ENCODE measurements around the gene IGFL2. TPM values are rescaled to one million over a fixed set of nuclear protein-coding genes. Genes with fewer than 3 reads are reported as not detected.

The IGFL2 gene
- polyA plus RNA-seq, 1 of the 3 experiments (the other 2 are of a cell fraction), result 0.23 TPM

DNA sequence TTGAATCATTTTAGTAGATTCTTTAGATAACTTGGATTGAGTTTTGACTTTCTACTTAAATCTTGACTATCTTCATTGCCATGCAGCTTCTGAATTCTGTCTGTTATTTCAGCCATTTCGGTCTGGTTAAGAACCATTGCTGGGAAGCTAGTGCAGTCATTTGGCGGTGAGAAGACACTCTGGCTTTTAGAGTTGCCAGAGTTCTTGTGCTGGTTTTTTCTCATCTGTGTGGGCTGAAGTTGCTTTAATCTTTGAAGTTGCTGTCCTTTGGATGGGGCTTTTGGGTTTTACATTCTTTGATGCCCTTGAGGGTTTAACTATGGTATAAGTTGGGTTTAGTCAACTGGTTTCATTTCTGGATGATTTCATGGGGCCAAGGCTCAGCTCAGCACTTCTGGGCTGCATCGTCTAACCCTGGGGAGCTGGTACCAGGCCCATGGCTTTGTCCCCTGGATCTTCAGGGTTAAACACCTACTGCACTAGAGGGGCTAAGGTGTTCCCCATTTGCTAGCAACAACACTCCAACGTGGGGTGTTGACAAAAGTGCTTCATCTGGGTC, 10.0 kb upstream of the IGFL2 start:
- 40% methylated on average over 4 of the region's 4 CpGs for WGBS (ENCODE audit: low lambda C conversion rate)
- Histone ChIP-seq H3K9me3 (no peaks in the 10 kb centered on the region), H3K4me1 (ENCODE audit: control insufficient read depth in 1 of 2, insufficient read depth in 2 of 2, low read depth in 1 of 2, low read length in 1 of 2) (peaks cover 0 to 11% of the 10 kb centered on the region in 2 experiments; a peak in 2 of 4 replicates), H3K36me3 (replicated peaks in 1 of 2; ENCODE audit: control insufficient read depth in 1 of 2, insufficient read depth in 2 of 2, low read length in 1 of 2) (no peaks in the 10 kb centered on the region), H3K27ac (ENCODE audit: low read depth in 2 of 2, low read length in 1 of 2) (no peak overlapping the region), H3K9ac (no peak overlapping the region), H3K79me2 (ENCODE audit: insufficient read depth) (no peaks in the 10 kb centered on the region), H3K4me2 (no peak overlapping the region), H3K4me3 (ENCODE audit: low read depth in 2 of 2, low read length in 1 of 2) (no peak overlapping the region), H3F3A (replicated peaks; ENCODE audit: insufficient read depth) (peaks cover 7% of the 10 kb centered on the region), H3K9me2 (no peaks in the 10 kb centered on the region), H3K27me3 (ENCODE audit: insufficient read depth) (no peaks in the 10 kb centered on the region), H4K20me1 (ENCODE audit: insufficient read depth) (no peaks in the 10 kb centered on the region), H2AFZ (ENCODE audit: low read depth) (no peak overlapping the region)
- TF ChIP-seq, protein P1, sequence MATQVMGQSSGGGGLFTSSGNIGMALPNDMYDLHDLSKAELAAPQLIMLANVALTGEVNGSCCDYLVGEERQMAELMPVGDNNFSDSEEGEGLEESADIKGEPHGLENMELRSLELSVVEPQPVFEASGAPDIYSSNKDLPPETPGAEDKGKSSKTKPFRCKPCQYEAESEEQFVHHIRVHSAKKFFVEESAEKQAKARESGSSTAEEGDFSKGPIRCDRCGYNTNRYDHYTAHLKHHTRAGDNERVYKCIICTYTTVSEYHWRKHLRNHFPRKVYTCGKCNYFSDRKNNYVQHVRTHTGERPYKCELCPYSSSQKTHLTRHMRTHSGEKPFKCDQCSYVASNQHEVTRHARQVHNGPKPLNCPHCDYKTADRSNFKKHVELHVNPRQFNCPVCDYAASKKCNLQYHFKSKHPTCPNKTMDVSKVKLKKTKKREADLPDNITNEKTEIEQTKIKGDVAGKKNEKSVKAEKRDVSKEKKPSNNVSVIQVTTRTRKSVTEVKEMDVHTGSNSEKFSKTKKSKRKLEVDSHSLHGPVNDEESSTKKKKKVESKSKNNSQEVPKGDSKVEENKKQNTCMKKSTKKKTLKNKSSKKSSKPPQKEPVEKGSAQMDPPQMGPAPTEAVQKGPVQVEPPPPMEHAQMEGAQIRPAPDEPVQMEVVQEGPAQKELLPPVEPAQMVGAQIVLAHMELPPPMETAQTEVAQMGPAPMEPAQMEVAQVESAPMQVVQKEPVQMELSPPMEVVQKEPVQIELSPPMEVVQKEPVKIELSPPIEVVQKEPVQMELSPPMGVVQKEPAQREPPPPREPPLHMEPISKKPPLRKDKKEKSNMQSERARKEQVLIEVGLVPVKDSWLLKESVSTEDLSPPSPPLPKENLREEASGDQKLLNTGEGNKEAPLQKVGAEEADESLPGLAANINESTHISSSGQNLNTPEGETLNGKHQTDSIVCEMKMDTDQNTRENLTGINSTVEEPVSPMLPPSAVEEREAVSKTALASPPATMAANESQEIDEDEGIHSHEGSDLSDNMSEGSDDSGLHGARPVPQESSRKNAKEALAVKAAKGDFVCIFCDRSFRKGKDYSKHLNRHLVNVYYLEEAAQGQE (IDR thresholded peaks at IDR 0.05; ENCODE audit: low read depth, low read length), result no peak
- TF ChIP-seq USF1 (IDR thresholded peaks at IDR 0.05; ENCODE audit: borderline replicate concordance, low read depth), result no peak
- no peak for TF ChIP-seq SIN3A (IDR thresholded peaks at IDR 0.05; ENCODE audit: borderline replicate concordance, low read depth, low read length)
- no peak for TF ChIP-seq FOSL2 (IDR thresholded peaks at IDR 0.05; ENCODE audit: borderline replicate concordance, low read depth)
- no peak for TF ChIP-seq POLR2AphosphoS5 (IDR thresholded peaks at IDR 0.05; ENCODE audit: low read depth, low read length)
- no peak for TF ChIP-seq GABPA (IDR thresholded peaks at IDR 0.05; ENCODE audit: low read depth)
- TF ChIP-seq RXRA (IDR thresholded peaks at IDR 0.05; ENCODE audit: borderline replicate concordance, low read depth), result no peak
- TF ChIP-seq NRF1 (IDR thresholded peaks at IDR 0.05; ENCODE audit: low read depth, low read length), result no peak
- TF ChIP-seq, protein P2, sequence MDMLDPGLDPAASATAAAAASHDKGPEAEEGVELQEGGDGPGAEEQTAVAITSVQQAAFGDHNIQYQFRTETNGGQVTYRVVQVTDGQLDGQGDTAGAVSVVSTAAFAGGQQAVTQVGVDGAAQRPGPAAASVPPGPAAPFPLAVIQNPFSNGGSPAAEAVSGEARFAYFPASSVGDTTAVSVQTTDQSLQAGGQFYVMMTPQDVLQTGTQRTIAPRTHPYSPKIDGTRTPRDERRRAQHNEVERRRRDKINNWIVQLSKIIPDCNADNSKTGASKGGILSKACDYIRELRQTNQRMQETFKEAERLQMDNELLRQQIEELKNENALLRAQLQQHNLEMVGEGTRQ (IDR thresholded peaks at IDR 0.05; ENCODE audit: borderline replicate concordance, low read depth, low read length), result no peak
- no peak for TF ChIP-seq RAD21 (IDR thresholded peaks at IDR 0.05; ENCODE audit: low read length)
- TF ChIP-seq CHD2 (IDR thresholded peaks at IDR 0.05; ENCODE audit: low read length, partially characterized antibody), result no peak
- TF ChIP-seq, protein P3, sequence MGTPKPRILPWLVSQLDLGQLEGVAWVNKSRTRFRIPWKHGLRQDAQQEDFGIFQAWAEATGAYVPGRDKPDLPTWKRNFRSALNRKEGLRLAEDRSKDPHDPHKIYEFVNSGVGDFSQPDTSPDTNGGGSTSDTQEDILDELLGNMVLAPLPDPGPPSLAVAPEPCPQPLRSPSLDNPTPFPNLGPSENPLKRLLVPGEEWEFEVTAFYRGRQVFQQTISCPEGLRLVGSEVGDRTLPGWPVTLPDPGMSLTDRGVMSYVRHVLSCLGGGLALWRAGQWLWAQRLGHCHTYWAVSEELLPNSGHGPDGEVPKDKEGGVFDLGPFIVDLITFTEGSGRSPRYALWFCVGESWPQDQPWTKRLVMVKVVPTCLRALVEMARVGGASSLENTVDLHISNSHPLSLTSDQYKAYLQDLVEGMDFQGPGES (IDR thresholded peaks at IDR 0.05; ENCODE audit: low read depth, low read length), result no peak
- no peak for TF ChIP-seq EP300 (IDR thresholded peaks at IDR 0.05; ENCODE audit: borderline replicate concordance in 1 of 2, low read depth in 1 of 2, low read length in 1 of 2)
- TF ChIP-seq MAX (IDR thresholded peaks at IDR 0.05; ENCODE audit: low read depth), result no peak
- ChIA-PET CTCF (interaction anchor here (0.6 to 1.1 kb wide), 2 partner anchors 52 to 537 kb away, joined by 3 read pairs; no protein-coding TSS in a partner anchor), POLR2A (no interaction called here)
- no peak for DNase-seq
